K562 (cell line): ENCODE data around the gene DRD3. TPM values are rescaled to one million over a fixed set of nuclear protein-coding genes. Genes with fewer than 3 reads are reported as not detected.

ENCODE experiments used
- ATAC-seq: fragments of 200-7000 bp; cut with Tn5 transposase; 3 replicates; pipeline ENCODE4 v1.9.1; 2020; ENCODE audit warnings: moderate library complexity
- BruUV-seq: library from RNA; stranded (reverse); fragments of 400-500 nt; replicated peaks from 2 replicates; lab custom pipeline; 2021; lab: Mats Ljungman, UMichigan
- CTCF ChIA-PET: fragments of 300-600 bp; formaldehyde crosslinking; extraction: SDS; loops from one replicate; lab custom pipeline; 2021; ENCODE audit warnings: low intra/inter-chr PET ratio; lab: Yijun Ruan, JAX
- POLR2A ChIA-PET: fragments of 300-600, 350-650 bp; sonication (Branson Sonifier 250); formaldehyde crosslinking; extraction: SDS; loops from one replicate; lab custom pipeline; 2021; ENCODE audit warnings: antibody characterized with exemption, inconsistent platforms; lab: Yijun Ruan, JAX
- DNase-seq, 4 experiments: peaks; one replicate each; pipeline versions ENCODE4 v3.0.0 to v3.0.0-alpha.2; 2011 to 2018; ENCODE audit warnings: low spot score in 3 of 4, mixed read lengths in 3 of 4; ENCODE audit errors: extremely low read depth in 1 of 4
- FAIRE-seq: peaks from 2 replicates; lab custom pipeline; 2011; peaks lifted over from hg19 to GRCh38; lab: Jason Lieb, UNC
- H2AFZ ChIP-seq: 2 replicates; pipeline ENCODE4 v1.6.0; 2011; ENCODE audit warnings: low read depth, low read length, control low read depth, inconsistent platforms
- H3K27ac ChIP-seq: fragments of 200-600 bp; 3 replicates; pipeline ENCODE4 v1.8.0; 2011; ENCODE audit warnings: low read depth, mild to moderate bottlenecking, control low read depth, inconsistent platforms, low read length, moderate library complexity, mixed read lengths; ENCODE audit errors: extremely low read depth
- H3K27me3 ChIP-seq, 2 experiments: fragments of 300-600 bp in 1 of 2; 2 replicates in 1 of 2; 3 replicates in 1 of 2; pipeline versions ENCODE4 v1.6.0 to v1.8.0; 2011; ENCODE audit warnings: inconsistent platforms in 2 of 2, low read length in 2 of 2, mild to moderate bottlenecking in 1 of 2, mixed read lengths in 1 of 2, moderate library complexity in 1 of 2; ENCODE audit not compliant: control insufficient read depth in 2 of 2, insufficient read depth in 2 of 2
- H3K36me3 ChIP-seq: fragments of 300-600 bp; 3 replicates; pipeline ENCODE4 v1.8.0; 2011; ENCODE audit warnings: mild to moderate bottlenecking, low read length, inconsistent platforms; ENCODE audit not compliant: control insufficient read depth, insufficient read depth
- H3K4me1 ChIP-seq, 2 experiments: fragments of 200-600 bp in 1 of 2; replicated peaks in 1 of 2; 2 replicates in 1 of 2; 3 replicates in 1 of 2; pipeline versions ENCODE4 v1.5.1 to v1.8.0; 2011; ENCODE audit warnings: inconsistent platforms in 2 of 2, low read length in 2 of 2, mild to moderate bottlenecking in 1 of 2, mixed read lengths in 1 of 2, moderate library complexity in 1 of 2; ENCODE audit not compliant: control insufficient read depth in 2 of 2, insufficient read depth in 2 of 2
- H3K4me2 ChIP-seq: 2 replicates; pipeline ENCODE4 v1.6.1; 2011; ENCODE audit warnings: low read length, control low read depth, inconsistent platforms, mixed read lengths; ENCODE audit not compliant: insufficient read depth
- H3K4me3 ChIP-seq: fragments of 200-600 bp; sonication (generic), shearing (Covaris generic); 2 replicates; pipeline ENCODE4 v1.5.1; 2016; ENCODE audit warnings: control low read depth, inconsistent platforms
- H3K79me2 ChIP-seq: fragments of 200-600 bp; 3 replicates; pipeline ENCODE4 v1.8.0; 2011; ENCODE audit warnings: low read length, inconsistent platforms; ENCODE audit not compliant: control insufficient read depth, insufficient read depth
- H3K9ac ChIP-seq, 2 experiments: 2 replicates each; pipeline versions ENCODE4 v1.6.0 to v1.6.1; 2011; ENCODE audit warnings: low read depth in 2 of 2, low read length in 2 of 2, control low read depth in 1 of 2, inconsistent platforms in 1 of 2, mild to moderate bottlenecking in 1 of 2, mixed read lengths in 1 of 2; ENCODE audit not compliant: insufficient read depth in 1 of 2
- H3K9me1 ChIP-seq: one replicate; pipeline ENCODE4 v1.6.0; 2011; ENCODE audit warnings: inconsistent platforms, mild to moderate bottlenecking, low read length, moderate library complexity; ENCODE audit not compliant: control insufficient read depth, insufficient read depth
- H3K9me3 ChIP-seq: replicated peaks from 2 replicates; pipeline ENCODE4 v1.5.1; 2011; ENCODE audit warnings: low read depth, low read length, inconsistent platforms; ENCODE audit not compliant: control insufficient read depth, insufficient read depth
- H4K20me1 ChIP-seq: replicated peaks from 2 replicates; pipeline ENCODE4 v1.6.1; 2011; ENCODE audit warnings: low read length, inconsistent platforms, mixed read lengths; ENCODE audit not compliant: control insufficient read depth, insufficient read depth
- FOSL1 ChIP-seq: fragments of 200-800 bp; sonication (Bioruptor generic); conservative IDR thresholded peaks from 2 replicates; pipeline ENCODE4 v1.6.1; 2016; ENCODE audit warnings: missing genetic modification characterization, missing compliant biosample characterization
- GTF2A2 ChIP-seq: IDR thresholded peaks from 2 replicates; pipeline ENCODE4 v1.6.1; 2016; ENCODE audit warnings: mild to moderate bottlenecking, missing genetic modification characterization, missing compliant biosample characterization
- NFIC ChIP-seq: fragments of 450-650 bp; IDR thresholded peaks from 2 replicates; pipeline ENCODE4 v1.6.1; 2017; ENCODE audit warnings: mild to moderate bottlenecking, inconsistent platforms
- NR2C1 ChIP-seq, 2 experiments: fragments of 450-650 bp; IDR thresholded peaks; 2 replicates each; pipeline ENCODE4 v1.6.1; 2017; ENCODE audit warnings: mild to moderate bottlenecking in 2 of 2, antibody characterized with exemption in 1 of 2, inconsistent platforms in 1 of 2, missing compliant biosample characterization in 1 of 2, missing genetic modification characterization in 1 of 2
- NR2C2 ChIP-seq, 2 experiments: fragments of 200-800 bp in 1 of 2; sonication (Bioruptor generic) in 1 of 2; sonication (generic) in 1 of 2; formaldehyde crosslinking in 1 of 2; IDR thresholded peaks; 2 replicates each; pipeline versions ENCODE4 v1.6.1 to v1.8.0; 2016 to 2022; ENCODE audit warnings: mild to moderate bottlenecking in 1 of 2, missing compliant biosample characterization in 1 of 2, missing genetic modification characterization in 1 of 2, missing genetic modification reagents in 1 of 2
- ZNF583 ChIP-seq: fragments of 250-450 bp; sonication (Bioruptor Pico); IDR thresholded peaks from 2 replicates; pipeline ENCODE4 v1.4.0; 2020
- WGBS: fragments of 100-300 bp; shearing (Covaris generic); methylation state at CpG from one replicate; pipeline ENCODE4 v1.1.6; 2016; ENCODE audit warnings: low coverage, mixed read lengths; ENCODE audit not compliant: insufficient coverage; ENCODE audit errors: missing lambda C conversion rate; 5-methylcytosine and 5-hydroxymethylcytosine counted together
- in situ Hi-C: fragments of 300-500 bp; cut with MboI; formaldehyde crosslinking; loops from 4 replicates; pipeline ENCODE4 v1.15.0; 2018; ENCODE audit warnings: inconsistent platforms, mixed read lengths
- intact Hi-C: fragments of 100-400 bp; cut with micrococcal nuclease; formaldehyde crosslinking; loops from 2 replicates; pipeline ENCODE4 v1.14.2; 2022
- polyA plus RNA-seq, 8 experiments: library from polyadenylated mRNA; depleted of rRNA in 4 of 8; stranded (reverse) in 5 of 8; unstranded in 3 of 8; fragments of >200 nt; fragmentation: Nextera tagmentation in 2 of 8; fragmentation: Illumina TruSeq in 1 of 8; extraction: Ambion mirVana in 2 of 8; extraction: Trizol in 1 of 8; gene quantifications; 2 replicates each; pipeline versions ENCODE4 v1.2.1 to v1.2.3, GENCODE V29; 2011 to 2014; ENCODE audit warnings: inconsistent platforms in 1 of 8, missing spikeins in 1 of 8
- total RNA-seq, 7 experiments: library from RNA; depleted of rRNA in 6 of 7; stranded (reverse); fragments of >200 nt in 6 of 7; fragmentation: Illumina TruSeq in 2 of 7; extraction: Trizol in 2 of 7; gene quantifications; 2 replicates each; pipeline versions ENCODE4 v1.2.1 to v1.2.3, GENCODE V29; 2011 to 2021; ENCODE audit warnings: low replicate concordance in 1 of 7
- TF ChIP-seq, protein P1 (sequence below): fragments of 450-650 bp; formaldehyde crosslinking; IDR thresholded peaks from 2 replicates; pipeline ENCODE4 v1.4.0; 2022; ENCODE audit warnings: mild to moderate bottlenecking, moderate library complexity
- TF ChIP-seq, protein P2 (sequence below): fragments of 450-650 bp; IDR thresholded peaks from 2 replicates; pipeline ENCODE4 v1.6.1; 2016
- TF ChIP-seq, protein P3 (sequence below), 2 experiments: fragments of 450-650 bp in 1 of 2; sonication (generic) in 1 of 2; formaldehyde crosslinking in 1 of 2; IDR thresholded peaks in 1 of 2; conservative IDR thresholded peaks in 1 of 2; 2 replicates each; pipeline versions ENCODE4 v1.6.1 to v1.8.1; 2016 to 2023; ENCODE audit warnings: mild to moderate bottlenecking in 2 of 2, moderate library complexity in 2 of 2, inconsistent platforms in 1 of 2, missing genetic modification reagents in 1 of 2

DRD3 gene
- total and polyA plus RNA-seq, 9 of the 15 experiments (the other 6 are each of a cell fraction or from before 2014, with no cell fraction given) = not detected

DNA sequence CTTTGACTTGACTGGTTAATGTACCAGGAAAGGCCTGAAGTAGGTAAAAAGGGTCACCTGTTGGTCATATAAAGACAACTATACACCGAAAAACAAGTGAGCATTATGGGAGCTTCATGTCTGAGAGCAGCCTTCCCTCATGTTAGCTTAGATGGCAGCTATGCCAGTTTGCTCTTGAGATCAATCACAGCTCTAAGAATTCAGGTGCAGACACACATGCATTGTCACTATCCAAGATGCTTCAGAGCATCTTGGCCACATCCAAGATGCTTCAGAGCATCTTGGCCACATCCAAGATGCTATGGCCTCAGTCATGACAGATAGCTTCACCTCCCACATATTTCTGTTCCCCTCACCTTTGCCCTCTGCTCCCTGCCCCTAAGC, 43.0 kb upstream of the DRD3 start:
- WGBS = 0% methylated on average over 1 of the region's 1 CpG
- TF ChIP-seq NR2C1 (IDR thresholded peaks at IDR 0.05) (no peak), NR2C1 (tag; IDR thresholded peaks at IDR 0.05) (peak; percentile 53), ZNF583 (CRISPR knock-in tag) (no peak), NR2C2 (CRISPR knock-in tag; IDR thresholded peaks at IDR 0.05) (no peak), NR2C2 (tag; IDR thresholded peaks at IDR 0.05) (peak; percentile 46; the same call in 1 of the 2 replicates)
- Histone ChIP-seq H3K79me2 (no peaks in the 10 kb centered on the region), H3K9me1 (no peaks in the 10 kb centered on the region), H3K4me3 (no peak overlapping the region), H2AFZ (no peak overlapping the region), H3K27me3 (no peaks in the 10 kb centered on the region), H3K4me2 (no peak overlapping the region), H3K4me1 (no peaks in the 10 kb centered on the region), H3K9ac (no peak overlapping the region), H3K9me3 (no peaks in the 10 kb centered on the region), H4K20me1 (no peaks in the 10 kb centered on the region), H3K36me3 (no peaks in the 10 kb centered on the region), H3K27ac (no peak overlapping the region)
- ATAC-seq = no peak
- BruUV-seq = no TSS peak
- DNase-seq = no peak
- in situ Hi-C loops = no loop called here
- POLR2A ChIA-PET = no interaction called here
- intact Hi-C loops = no loop called here
- CTCF ChIA-PET = no interaction called here
- no peak for FAIRE-seq

DNA sequence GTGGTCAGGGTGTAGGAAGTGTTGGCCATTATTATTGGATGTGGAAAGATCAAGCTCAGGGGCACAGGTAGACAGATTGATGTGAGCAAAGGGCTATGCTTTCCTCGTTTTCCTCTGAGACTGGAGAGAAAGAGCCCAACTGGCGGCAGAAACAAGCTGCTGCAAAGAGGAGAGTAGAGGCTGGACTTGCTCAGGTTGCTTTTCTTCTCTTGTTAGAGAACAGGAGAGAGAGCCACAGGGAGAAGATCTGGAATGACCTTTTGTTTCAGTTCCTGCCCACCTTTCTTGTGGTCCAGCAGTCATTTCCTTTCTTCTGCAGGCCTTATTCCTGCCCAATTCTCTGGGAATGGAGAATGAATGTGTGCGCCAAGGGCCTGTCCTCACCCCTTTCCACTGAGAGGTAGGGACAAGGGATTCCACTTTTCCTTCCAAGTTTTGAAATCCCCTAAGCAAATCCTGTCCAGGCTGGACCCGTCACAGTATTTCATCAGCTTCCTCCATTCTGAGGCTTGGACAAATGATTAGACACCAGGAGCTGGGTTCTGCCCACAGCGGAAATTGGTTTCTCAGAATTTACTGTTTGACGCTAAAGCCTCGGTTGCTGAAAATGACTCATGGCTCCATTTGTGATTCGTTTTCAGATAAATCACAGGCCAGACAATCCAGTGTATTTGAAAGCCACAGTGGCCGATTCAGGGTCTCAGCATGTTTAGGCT, 42.5 kb upstream of the DRD3 start:
- no peak overlapping the region for H2AFZ ChIP-seq
- no peaks in the 10 kb centered on the region for H3K79me2 ChIP-seq
- 3% methylated on average over 6 of the region's 9 CpGs for WGBS
- H3K9ac ChIP-seq = no peak overlapping the region
- CTCF ChIA-PET = no interaction called here
- POLR2A ChIA-PET = no interaction called here
- no peak overlapping the region for H3K4me3 ChIP-seq
- BruUV-seq = no TSS peak
- H4K20me1 ChIP-seq = no peaks in the 10 kb centered on the region
- no peaks in the 10 kb centered on the region for H3K36me3 ChIP-seq
- intact Hi-C loops (no loop called here), in situ Hi-C loops (no loop called here)
- no peak overlapping the region for H3K27ac ChIP-seq
- ATAC-seq = no peak
- no peaks in the 10 kb centered on the region for H3K9me3 ChIP-seq
- H3K27me3 ChIP-seq = no peaks in the 10 kb centered on the region
- no peak for FAIRE-seq
- no peaks in the 10 kb centered on the region for H3K9me1 ChIP-seq
- peak in 1 of 4 experiments; percentile 4 for DNase-seq
- H3K4me1 ChIP-seq = no peaks in the 10 kb centered on the region
- no peak overlapping the region for H3K4me2 ChIP-seq
- TF ChIP-seq FOSL1 (tag) (peak; percentile 78), NFIC (no peak), GTF2A2 (tag) (no peak)
- TF ChIP-seq, protein P1, sequence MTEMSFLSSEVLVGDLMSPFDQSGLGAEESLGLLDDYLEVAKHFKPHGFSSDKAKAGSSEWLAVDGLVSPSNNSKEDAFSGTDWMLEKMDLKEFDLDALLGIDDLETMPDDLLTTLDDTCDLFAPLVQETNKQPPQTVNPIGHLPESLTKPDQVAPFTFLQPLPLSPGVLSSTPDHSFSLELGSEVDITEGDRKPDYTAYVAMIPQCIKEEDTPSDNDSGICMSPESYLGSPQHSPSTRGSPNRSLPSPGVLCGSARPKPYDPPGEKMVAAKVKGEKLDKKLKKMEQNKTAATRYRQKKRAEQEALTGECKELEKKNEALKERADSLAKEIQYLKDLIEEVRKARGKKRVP (CRISPR knock-in tag) = peak; percentile 74
- TF ChIP-seq, protein P2, sequence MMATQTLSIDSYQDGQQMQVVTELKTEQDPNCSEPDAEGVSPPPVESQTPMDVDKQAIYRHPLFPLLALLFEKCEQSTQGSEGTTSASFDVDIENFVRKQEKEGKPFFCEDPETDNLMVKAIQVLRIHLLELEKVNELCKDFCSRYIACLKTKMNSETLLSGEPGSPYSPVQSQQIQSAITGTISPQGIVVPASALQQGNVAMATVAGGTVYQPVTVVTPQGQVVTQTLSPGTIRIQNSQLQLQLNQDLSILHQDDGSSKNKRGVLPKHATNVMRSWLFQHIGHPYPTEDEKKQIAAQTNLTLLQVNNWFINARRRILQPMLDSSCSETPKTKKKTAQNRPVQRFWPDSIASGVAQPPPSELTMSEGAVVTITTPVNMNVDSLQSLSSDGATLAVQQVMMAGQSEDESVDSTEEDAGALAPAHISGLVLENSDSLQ = 0 out of 2 replicates have a peak, but pooled peaks have one; percentile 6
- TF ChIP-seq, protein P3, sequence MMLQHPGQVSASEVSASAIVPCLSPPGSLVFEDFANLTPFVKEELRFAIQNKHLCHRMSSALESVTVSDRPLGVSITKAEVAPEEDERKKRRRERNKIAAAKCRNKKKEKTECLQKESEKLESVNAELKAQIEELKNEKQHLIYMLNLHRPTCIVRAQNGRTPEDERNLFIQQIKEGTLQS (IDR thresholded peaks at IDR 0.05) = peak; percentile 57; the same call in 1 of the 2 replicates
- TF ChIP-seq, protein P3 (CRISPR knock-in tag; conservative IDR thresholded peaks at IDR 0.05) = no peak
